OCI-LY3 (cell line): ENCODE data around the gene PIGX.

Experiments used
- EZH2phosphoT487 ChIP-seq: fragments of 200-600 bp; shearing (Covaris generic); IDR thresholded peaks from 2 replicates; pipeline ENCODE4 v1.6.1; 2018; ENCODE audit warnings: antibody characterized with exemption, mixed run types, low read depth
- TF ChIP-seq, protein P1 (sequence below): fragments of 200-600, 300-600 bp; sonication (generic); IDR thresholded peaks from 2 replicates; pipeline ENCODE4 v1.5.1; 2014; ENCODE audit warnings: antibody characterized with exemption, low read length, low read depth

DNA sequence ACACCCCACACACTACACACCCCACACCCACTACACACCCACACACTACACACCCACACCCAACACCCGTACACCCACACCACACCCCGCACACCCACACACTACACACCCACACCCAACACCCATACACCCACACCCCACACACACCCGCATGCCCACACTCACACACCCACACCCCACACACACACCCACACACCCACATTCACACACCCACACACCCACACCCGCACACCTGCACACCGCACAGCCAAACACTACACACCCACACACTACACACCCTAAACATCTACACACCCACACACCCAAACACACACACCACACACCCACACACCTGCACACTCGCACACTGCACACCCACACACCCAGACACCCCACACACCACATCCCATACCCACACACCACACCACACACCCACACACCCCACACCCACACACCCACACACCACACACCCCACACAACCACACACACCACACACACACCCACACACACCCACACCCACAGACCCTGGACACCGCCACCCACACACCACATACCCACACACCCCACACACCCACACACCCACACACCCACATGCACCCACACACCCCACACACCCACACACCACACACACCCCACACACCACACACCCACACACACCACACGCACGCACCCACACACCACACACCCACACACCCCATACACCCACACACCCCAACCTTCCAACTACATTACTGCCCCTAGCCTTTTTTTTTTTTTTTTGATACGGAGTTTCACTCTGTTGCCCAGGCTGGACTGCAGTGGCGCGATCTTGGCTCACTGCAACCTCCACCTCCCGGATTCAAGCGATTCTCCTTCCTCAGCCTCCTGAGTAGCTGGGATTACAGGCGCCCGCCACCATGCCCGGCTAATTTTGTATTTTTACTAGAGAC lies 17.0 kb upstream of the PIGX start:
- TF ChIP-seq, protein P1, sequence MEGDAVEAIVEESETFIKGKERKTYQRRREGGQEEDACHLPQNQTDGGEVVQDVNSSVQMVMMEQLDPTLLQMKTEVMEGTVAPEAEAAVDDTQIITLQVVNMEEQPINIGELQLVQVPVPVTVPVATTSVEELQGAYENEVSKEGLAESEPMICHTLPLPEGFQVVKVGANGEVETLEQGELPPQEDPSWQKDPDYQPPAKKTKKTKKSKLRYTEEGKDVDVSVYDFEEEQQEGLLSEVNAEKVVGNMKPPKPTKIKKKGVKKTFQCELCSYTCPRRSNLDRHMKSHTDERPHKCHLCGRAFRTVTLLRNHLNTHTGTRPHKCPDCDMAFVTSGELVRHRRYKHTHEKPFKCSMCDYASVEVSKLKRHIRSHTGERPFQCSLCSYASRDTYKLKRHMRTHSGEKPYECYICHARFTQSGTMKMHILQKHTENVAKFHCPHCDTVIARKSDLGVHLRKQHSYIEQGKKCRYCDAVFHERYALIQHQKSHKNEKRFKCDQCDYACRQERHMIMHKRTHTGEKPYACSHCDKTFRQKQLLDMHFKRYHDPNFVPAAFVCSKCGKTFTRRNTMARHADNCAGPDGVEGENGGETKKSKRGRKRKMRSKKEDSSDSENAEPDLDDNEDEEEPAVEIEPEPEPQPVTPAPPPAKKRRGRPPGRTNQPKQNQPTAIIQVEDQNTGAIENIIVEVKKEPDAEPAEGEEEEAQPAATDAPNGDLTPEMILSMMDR = no peak
- no peak for TF ChIP-seq EZH2phosphoT487
